ENCODE results near the gene CELF2.
"Not testable (repeated sequence)": the region's sequence is repeated elsewhere in the genome, so short reads cannot be mapped to it uniquely, and the experiment has no call there.

Gene CELF2

GRCh38 chr10:11335881-11336430, 318.3 kb downstream of the CELF2 start:
- no peak overlapping the region for H3K9ac ChIP-seq (ENCODE audit: low read depth, low read length)
- no peak overlapping the region for H3K27ac ChIP-seq (ENCODE audit: low read depth, low read length)
- H3K27me3 ChIP-seq (ENCODE audit: insufficient read depth, low read length): no peaks in the 10 kb centered on the region
- no peaks in the 10 kb centered on the region for H3K9me3 ChIP-seq (ENCODE audit: insufficient read depth, low read depth, low read length)
- WGBS: 93% methylated on average over 11 of the region's 12 CpGs
- H3K4me3 ChIP-seq (ENCODE audit: low read length): no peak overlapping the region
- peaks cover 35% of the 10 kb centered on the region for H3K4me1 ChIP-seq (ENCODE audit: insufficient read depth, low read length)
- no peaks in the 10 kb centered on the region for H3K36me3 ChIP-seq (ENCODE audit: insufficient read depth, low read length)

- H3K9me3 ChIP-seq (ENCODE audit: insufficient read depth, low read depth, low read length): no peaks in the 10 kb centered on the region
- H3K4me3 ChIP-seq (ENCODE audit: low read length): no peak overlapping the region
- H3K27me3 ChIP-seq (ENCODE audit: insufficient read depth, low read length): no peaks in the 10 kb centered on the region
- no peak overlapping the region for H3K27ac ChIP-seq (ENCODE audit: low read depth, low read length)
- H3K4me1 ChIP-seq (ENCODE audit: insufficient read depth, low read length): peaks cover 34% of the 10 kb centered on the region
- no peak overlapping the region for H3K9ac ChIP-seq (ENCODE audit: low read depth, low read length)
- WGBS: 62% methylated on average over 8 of the region's 8 CpGs
- H3K36me3 ChIP-seq (ENCODE audit: insufficient read depth, low read length): no peaks in the 10 kb centered on the region
Observed at GRCh38 chr10:11336722-11337162, 319.1 kb downstream of the CELF2 start.

- no peak overlapping the region for H3K9ac ChIP-seq (ENCODE audit: low read depth, low read length)
- H3K4me3 ChIP-seq (ENCODE audit: low read length): no peak overlapping the region
- H3K9me3 ChIP-seq (ENCODE audit: insufficient read depth, low read depth, low read length): no peaks in the 10 kb centered on the region
- H3K27ac ChIP-seq (ENCODE audit: low read depth, low read length): no peak overlapping the region
- 88% methylated on average over 15 of the region's 15 CpGs for WGBS
- no peaks in the 10 kb centered on the region for H3K36me3 ChIP-seq (ENCODE audit: insufficient read depth, low read length)
- H3K27me3 ChIP-seq (ENCODE audit: insufficient read depth, low read length): no peaks in the 10 kb centered on the region
- peaks cover 34% of the 10 kb centered on the region for H3K4me1 ChIP-seq (ENCODE audit: insufficient read depth, low read length)
Observed at GRCh38 chr10:11337516-11337915, 319.8 kb downstream of the CELF2 start.

GRCh38 chr10:11338160-11338844, 320.6 kb downstream of the CELF2 start:
- peaks cover 34% of the 10 kb centered on the region for H3K4me1 ChIP-seq (ENCODE audit: insufficient read depth, low read length)
- H3K36me3 ChIP-seq (ENCODE audit: insufficient read depth, low read length): no peaks in the 10 kb centered on the region
- H3K9ac ChIP-seq (ENCODE audit: low read depth, low read length): no peak overlapping the region
- H3K27ac ChIP-seq (ENCODE audit: low read depth, low read length): no peak overlapping the region
- H3K4me3 ChIP-seq (ENCODE audit: low read length): no peak overlapping the region
- WGBS: 96% methylated on average over 10 of the region's 10 CpGs
- H3K27me3 ChIP-seq (ENCODE audit: insufficient read depth, low read length): no peaks in the 10 kb centered on the region
- no peaks in the 10 kb centered on the region for H3K9me3 ChIP-seq (ENCODE audit: insufficient read depth, low read depth, low read length)

- Histone ChIP-seq H3K27me3 (ENCODE audit: insufficient read depth, low read length) (no peaks in the 10 kb centered on the region), H3K36me3 (ENCODE audit: insufficient read depth, low read length) (no peaks in the 10 kb centered on the region), H3K9me3 (ENCODE audit: insufficient read depth, low read depth, low read length) (no peaks in the 10 kb centered on the region), H3K4me3 (ENCODE audit: low read length) (no peak overlapping the region), H3K4me1 (ENCODE audit: insufficient read depth, low read length) (peaks cover 34% of the 10 kb centered on the region), H3K27ac (ENCODE audit: low read depth, low read length) (no peak overlapping the region), H3K9ac (ENCODE audit: low read depth, low read length) (no peak overlapping the region)
- WGBS: 89% methylated on average over 7 of the region's 7 CpGs
Observed at GRCh38 chr10:11339013-11339412, 321.3 kb downstream of the CELF2 start.

DNA sequence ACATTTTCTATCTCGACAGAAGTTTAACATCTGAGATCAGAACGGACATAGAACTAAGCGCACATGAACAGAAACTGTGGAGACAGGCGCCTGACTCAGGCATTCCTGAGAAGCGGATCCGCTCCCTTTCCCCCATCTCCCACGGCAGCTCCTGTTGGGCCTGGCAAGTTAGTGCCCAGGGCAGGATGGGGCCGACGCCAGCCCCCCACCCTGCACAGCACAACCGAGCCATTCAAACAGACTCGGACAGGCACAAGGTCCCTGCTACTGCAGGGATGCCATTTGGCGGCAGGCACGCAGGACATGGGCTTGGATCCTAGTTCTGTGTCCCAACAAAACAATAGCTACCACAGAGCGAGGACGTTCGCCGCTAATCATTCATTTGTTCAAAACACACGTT, 322.0 kb downstream of the CELF2 start:
- H3K36me3 ChIP-seq (ENCODE audit: insufficient read depth, low read length): no peaks in the 10 kb centered on the region
- WGBS: 89% methylated on average over 18 of the region's 18 CpGs
- H3K4me1 ChIP-seq (ENCODE audit: insufficient read depth, low read length): peaks cover 31% of the 10 kb centered on the region
- H3K9ac ChIP-seq (ENCODE audit: low read depth, low read length): no peak overlapping the region
- H3K4me3 ChIP-seq (ENCODE audit: low read length): no peak overlapping the region
- no peaks in the 10 kb centered on the region for H3K27me3 ChIP-seq (ENCODE audit: insufficient read depth, low read length)
- no peak overlapping the region for H3K27ac ChIP-seq (ENCODE audit: low read depth, low read length)
- H3K9me3 ChIP-seq (ENCODE audit: insufficient read depth, low read depth, low read length): no peaks in the 10 kb centered on the region

- Histone ChIP-seq H3K9me3 (ENCODE audit: insufficient read depth, low read depth, low read length) (no peaks in the 10 kb centered on the region), H3K4me3 (ENCODE audit: low read length) (no peak overlapping the region), H3K9ac (ENCODE audit: low read depth, low read length) (no peak overlapping the region), H3K27me3 (ENCODE audit: insufficient read depth, low read length) (no peaks in the 10 kb centered on the region), H3K4me1 (ENCODE audit: insufficient read depth, low read length) (peaks cover 21% of the 10 kb centered on the region), H3K27ac (ENCODE audit: low read depth, low read length) (no peak overlapping the region), H3K36me3 (ENCODE audit: insufficient read depth, low read length) (no peaks in the 10 kb centered on the region)
- WGBS: 93% methylated on average over 5 of the region's 5 CpGs
Observed at GRCh38 chr10:11341283-11341960, 323.8 kb downstream of the CELF2 start.

- no peak overlapping the region for H3K9ac ChIP-seq (ENCODE audit: low read depth, low read length)
- no peaks in the 10 kb centered on the region for H3K9me3 ChIP-seq (ENCODE audit: insufficient read depth, low read depth, low read length)
- H3K4me3 ChIP-seq (ENCODE audit: low read length): no peak overlapping the region
- WGBS: 96% methylated on average over 30 of the region's 30 CpGs
- H3K27ac ChIP-seq (ENCODE audit: low read depth, low read length): no peak overlapping the region
- H3K36me3 ChIP-seq (ENCODE audit: insufficient read depth, low read length): no peaks in the 10 kb centered on the region
- no peaks in the 10 kb centered on the region for H3K27me3 ChIP-seq (ENCODE audit: insufficient read depth, low read length)
- H3K4me1 ChIP-seq (ENCODE audit: insufficient read depth, low read length): no peaks in the 10 kb centered on the region
Observed at GRCh38 chr10:11344081-11344480, 326.4 kb downstream of the CELF2 start.

DNA sequence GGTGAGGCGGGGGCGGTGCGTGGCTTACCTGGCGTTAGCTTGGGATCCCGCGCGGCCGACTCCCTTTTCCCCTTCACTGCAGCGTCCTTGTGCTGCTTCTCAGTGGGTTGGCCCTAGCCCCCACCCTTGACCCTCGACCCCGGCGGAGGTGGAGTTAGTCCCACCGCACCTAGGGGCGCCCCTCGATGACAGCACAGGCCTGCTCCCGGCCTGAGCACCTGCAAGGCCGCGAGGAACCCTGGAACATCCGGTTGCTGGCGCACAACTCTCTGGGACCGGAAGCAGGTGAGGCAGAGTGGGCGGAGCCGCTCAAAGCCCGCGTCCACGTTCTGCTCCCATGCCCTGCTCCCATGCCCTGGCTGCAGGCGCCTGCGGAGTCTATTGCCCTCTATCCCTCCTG, 326.9 kb downstream of the CELF2 start:
- Histone ChIP-seq H3K4me3 (ENCODE audit: low read length) (no peak overlapping the region), H3K4me1 (ENCODE audit: insufficient read depth, low read length) (no peaks in the 10 kb centered on the region), H3K27me3 (ENCODE audit: insufficient read depth, low read length) (no peaks in the 10 kb centered on the region), H3K9me3 (ENCODE audit: insufficient read depth, low read depth, low read length) (no peaks in the 10 kb centered on the region), H3K36me3 (ENCODE audit: insufficient read depth, low read length) (no peaks in the 10 kb centered on the region), H3K27ac (ENCODE audit: low read depth, low read length) (no peak overlapping the region), H3K9ac (ENCODE audit: low read depth, low read length) (no peak overlapping the region)
- 94% methylated on average over 28 of the region's 28 CpGs for WGBS

GRCh38 chr10:11345224-11346054, 327.8 kb downstream of the CELF2 start:
- H3K4me3 ChIP-seq (ENCODE audit: low read length): no peak overlapping the region
- H3K27me3 ChIP-seq (ENCODE audit: insufficient read depth, low read length): no peaks in the 10 kb centered on the region
- H3K36me3 ChIP-seq (ENCODE audit: insufficient read depth, low read length): no peaks in the 10 kb centered on the region
- H3K9ac ChIP-seq (ENCODE audit: low read depth, low read length): no peak overlapping the region
- H3K9me3 ChIP-seq (ENCODE audit: insufficient read depth, low read depth, low read length): no peaks in the 10 kb centered on the region
- H3K4me1 ChIP-seq (ENCODE audit: insufficient read depth, low read length): no peaks in the 10 kb centered on the region
- WGBS: 89% methylated on average over 8 of the region's 10 CpGs
- H3K27ac ChIP-seq (ENCODE audit: low read depth, low read length): no peak overlapping the region

GRCh38 chr10:11347580-11347979, 329.9 kb downstream of the CELF2 start:
- not testable (repeated sequence) for H3K27ac ChIP-seq (ENCODE audit: low read depth, low read length); H3K36me3 ChIP-seq (ENCODE audit: insufficient read depth, low read length); H3K9ac ChIP-seq (ENCODE audit: low read depth, low read length); H3K9me3 ChIP-seq (ENCODE audit: insufficient read depth, low read depth, low read length); H3K4me3 ChIP-seq (ENCODE audit: low read length); H3K4me1 ChIP-seq (ENCODE audit: insufficient read depth, low read length); H3K27me3 ChIP-seq (ENCODE audit: insufficient read depth, low read length)
- 98% methylated on average over 4 of the region's 5 CpGs for WGBS

All from HUES64 (cell line).